Body of pancreas (tissue), 4 donors: ENCODE results near the gene TNFRSF18. TPM values are rescaled to one million over a fixed set of nuclear protein-coding genes. Genes with fewer than 3 reads are reported as not detected.

Source experiments
- ATAC-seq: fragments of 150-250 bp; one replicate; pipeline ENCODE4 v1.9.1; 2016
- DNase-seq, 4 donors: peaks; one replicate each; pipeline ENCODE4 v3.0.0-alpha.2; 2019
- H3K27ac ChIP-seq, 4 donors: fragments of 200-600 bp; sonication (generic); 1 replicate in 3 of 4; 2 replicates in 1 of 4; pipeline versions ENCODE4 v1.5.1 to v1.6.1; 2016 to 2019; ENCODE audit warnings: mild to moderate bottlenecking in 1 of 4, mixed read lengths in 1 of 4, moderate library complexity in 1 of 4
- H3K27me3 ChIP-seq, 2 donors: fragments of 200-600 bp; sonication (generic); one replicate each; pipeline ENCODE4 v1.6.0; 2016; ENCODE audit warnings: mild to moderate bottlenecking in 1 of 2
- H3K36me3 ChIP-seq, 2 donors: fragments of 200-600 bp; sonication (generic); replicated peaks in 1 of 2; 2 replicates each; pipeline ENCODE4 v1.5.1; 2016; ENCODE audit warnings: low read depth in 2 of 2; ENCODE audit not compliant: insufficient read depth in 1 of 2
- H3K4me1 ChIP-seq: fragments of 200-600 bp; sonication (generic); one replicate; pipeline ENCODE4 v1.6.0; 2016
- H3K4me3 ChIP-seq, 2 donors: fragments of 200-600 bp; sonication (generic); 1 replicate in 1 of 2; 2 replicates in 1 of 2; pipeline ENCODE4 v1.5.1; 2016 to 2019
- H3K9me3 ChIP-seq, 3 donors: fragments of 200-600 bp; sonication (generic); 1 replicate in 2 of 3; 2 replicates in 1 of 3; pipeline ENCODE4 v1.5.1; 2016
- POLR2A ChIP-seq, 3 donors: fragments of 450-650 bp; IDR thresholded peaks; one replicate each; pipeline ENCODE4 v1.6.1; 2016; ENCODE audit warnings: antibody characterized with exemption in 3 of 3, mild to moderate bottlenecking in 2 of 3
- WGBS, 2 donors: methylation state at CpG; one replicate each; pipeline ENCODE4 v1.1.5; 2017; 5-methylcytosine and 5-hydroxymethylcytosine counted together
- intact Hi-C: fragments of 100-400 bp; cut with DNase I; formaldehyde crosslinking; loops from one replicate; pipeline ENCODE4 v1.15.1; 2023
- total RNA-seq, 2 donors: library from RNA; depleted of rRNA; stranded (reverse); fragments of >200 nt; gene quantifications; one replicate each; pipeline ENCODE4 v1.1.0, GENCODE V29; 2016
- TF ChIP-seq, protein P1 (sequence below), 7 experiments: fragments of 450-650 bp in 4 of 7; fragments of 200-600 bp in 3 of 7; sonication (generic) in 3 of 7; IDR thresholded peaks; one replicate each; pipeline ENCODE4 v1.5.1; 2016 to 2019; ENCODE audit warnings: antibody characterized with exemption in 7 of 7

Gene TNFRSF18
- total RNA-seq, 2 donors from 2014 or later, result not detected

DNA sequence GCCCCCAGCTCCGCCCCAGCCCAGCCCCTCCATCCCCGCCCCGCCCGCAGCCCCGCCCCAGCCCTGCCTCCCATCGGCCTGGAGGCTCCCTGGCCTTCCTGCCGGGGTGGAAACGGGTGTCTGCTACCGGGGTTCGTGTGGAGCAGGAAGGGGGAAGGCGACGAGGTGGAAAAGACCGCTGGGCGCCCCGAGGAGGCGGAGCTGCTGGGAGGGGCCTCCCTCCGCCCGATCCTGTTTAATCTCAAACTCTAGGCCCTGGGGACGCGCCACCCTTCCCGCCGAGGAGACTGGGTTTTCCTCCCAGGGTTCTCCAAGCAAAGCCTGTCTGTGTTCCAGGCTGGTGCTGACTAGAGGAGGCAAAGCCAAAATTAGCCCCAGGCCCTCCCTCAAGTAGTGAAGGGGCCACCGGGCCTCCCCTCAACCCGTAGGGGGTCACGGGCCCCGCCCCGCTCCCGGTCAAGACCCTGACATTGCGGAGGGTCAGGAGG is 48.9 kb downstream of the TNFRSF18 start:
- ATAC-seq (peak; percentile 85), DNase-seq (peak; percentile 87 to 96 (median 92))
- TF ChIP-seq POLR2A (IDR thresholded peaks at IDR 0.05), result peak; percentile 66 to 93 (median 92)
- TF ChIP-seq, protein P1, sequence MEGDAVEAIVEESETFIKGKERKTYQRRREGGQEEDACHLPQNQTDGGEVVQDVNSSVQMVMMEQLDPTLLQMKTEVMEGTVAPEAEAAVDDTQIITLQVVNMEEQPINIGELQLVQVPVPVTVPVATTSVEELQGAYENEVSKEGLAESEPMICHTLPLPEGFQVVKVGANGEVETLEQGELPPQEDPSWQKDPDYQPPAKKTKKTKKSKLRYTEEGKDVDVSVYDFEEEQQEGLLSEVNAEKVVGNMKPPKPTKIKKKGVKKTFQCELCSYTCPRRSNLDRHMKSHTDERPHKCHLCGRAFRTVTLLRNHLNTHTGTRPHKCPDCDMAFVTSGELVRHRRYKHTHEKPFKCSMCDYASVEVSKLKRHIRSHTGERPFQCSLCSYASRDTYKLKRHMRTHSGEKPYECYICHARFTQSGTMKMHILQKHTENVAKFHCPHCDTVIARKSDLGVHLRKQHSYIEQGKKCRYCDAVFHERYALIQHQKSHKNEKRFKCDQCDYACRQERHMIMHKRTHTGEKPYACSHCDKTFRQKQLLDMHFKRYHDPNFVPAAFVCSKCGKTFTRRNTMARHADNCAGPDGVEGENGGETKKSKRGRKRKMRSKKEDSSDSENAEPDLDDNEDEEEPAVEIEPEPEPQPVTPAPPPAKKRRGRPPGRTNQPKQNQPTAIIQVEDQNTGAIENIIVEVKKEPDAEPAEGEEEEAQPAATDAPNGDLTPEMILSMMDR (IDR thresholded peaks at IDR 0.05), result no peak
- H3K9me3 ChIP-seq, result no peaks in the 10 kb centered on the region
- no peaks in the 10 kb centered on the region for H3K27me3 ChIP-seq
- peaks cover 25% of the 10 kb centered on the region for H3K4me1 ChIP-seq
- 0% methylated on average over 23 of the region's 29 CpGs; no CpG with 5 or more reads in 1 of the 2 donors for WGBS, 2 donors
- H3K36me3 ChIP-seq, result no peaks in the 10 kb centered on the region
- intact Hi-C loops, result no loop called here
- H3K4me3 ChIP-seq, result peak overlapping the region; percentile 23 to 40
- peak overlapping the region; percentile 90 to 100 (median 98) for H3K27ac ChIP-seq

GRCh38 chr1:1157033-1157365 is 49.4 kb downstream of the TNFRSF18 start:
- no peaks in the 10 kb centered on the region for H3K36me3 ChIP-seq
- no peak overlapping the region for H3K27ac ChIP-seq
- no peak overlapping the region for H3K4me3 ChIP-seq
- peaks cover 20% of the 10 kb centered on the region for H3K4me1 ChIP-seq
- no peak for TF ChIP-seq POLR2A (IDR thresholded peaks at IDR 0.05)
- TF ChIP-seq, protein P1 (IDR thresholded peaks at IDR 0.05), result no peak
- intact Hi-C loops, result no loop called here
- no peaks in the 10 kb centered on the region for H3K9me3 ChIP-seq
- H3K27me3 ChIP-seq, result no peaks in the 10 kb centered on the region
- ATAC-seq, result no peak
- peak in 1 of 4 donors; percentile 33 for DNase-seq
- 24 to 56% methylated on average over 5 of the region's 9 CpGs for WGBS, 2 donors

DNA sequence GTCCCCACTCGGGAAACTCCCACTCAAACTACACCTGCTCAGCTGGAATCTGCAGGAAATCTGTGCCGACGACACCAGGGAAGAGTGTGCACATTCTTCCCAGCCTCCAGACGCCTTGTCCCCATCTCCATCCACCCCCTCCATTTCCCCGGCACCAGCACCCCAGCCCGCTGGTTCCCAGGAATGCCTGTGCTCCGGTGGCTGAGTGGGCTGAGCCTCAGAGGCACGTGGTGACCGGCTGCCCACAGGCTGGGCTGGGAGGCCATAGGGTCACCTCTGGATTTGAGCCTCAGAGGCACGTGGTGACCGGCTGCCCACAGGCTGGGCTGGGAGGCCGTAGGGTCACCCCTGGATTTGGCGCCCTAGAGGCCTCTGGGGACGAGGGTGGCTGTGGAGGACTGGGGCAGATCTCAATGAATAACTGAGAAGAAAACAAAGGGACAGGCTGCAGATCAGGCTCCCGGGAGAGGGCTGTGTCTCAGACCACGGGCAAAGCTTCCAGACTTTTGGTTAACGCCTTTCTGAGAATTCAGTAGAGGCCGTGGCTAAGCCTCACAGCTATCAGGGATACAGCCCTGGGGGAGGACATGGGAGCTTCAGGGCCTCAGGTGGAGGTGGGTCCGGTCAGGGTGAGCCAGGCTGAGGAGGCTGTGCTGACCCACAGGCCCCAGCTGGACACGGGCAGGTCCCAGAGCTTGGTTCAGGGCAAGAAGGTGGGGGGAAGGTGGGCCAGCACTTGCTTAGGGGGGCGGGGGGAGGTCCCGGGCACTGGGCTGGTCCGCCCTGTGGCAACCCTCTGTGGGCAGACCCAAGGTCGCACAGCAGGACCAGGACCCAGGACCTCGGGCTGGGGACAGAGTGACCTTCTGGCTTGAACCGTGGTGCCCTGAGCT is 50.0 kb downstream of the TNFRSF18 start:
- ATAC-seq (no peak), DNase-seq (no peak)
- TF ChIP-seq, protein P1 (IDR thresholded peaks at IDR 0.05), result no peak
- TF ChIP-seq POLR2A (IDR thresholded peaks at IDR 0.05), result no peak
- H3K27me3 ChIP-seq, result no peaks in the 10 kb centered on the region
- no peaks in the 10 kb centered on the region for H3K9me3 ChIP-seq
- peaks cover 14% of the 10 kb centered on the region for H3K4me1 ChIP-seq
- 74 to 80% methylated on average over 19 to 25 of the region's 26 CpGs for WGBS, 2 donors
- H3K4me3 ChIP-seq, result no peak overlapping the region
- no peaks in the 10 kb centered on the region for H3K36me3 ChIP-seq
- intact Hi-C loops, result no loop called here
- H3K27ac ChIP-seq, result no peak overlapping the region

GRCh38 chr1:1155258-1155657 is 51.1 kb downstream of the TNFRSF18 start:
- Histone ChIP-seq H3K36me3 (no peaks in the 10 kb centered on the region), H3K4me3 (no peak overlapping the region), H3K9me3 (no peaks in the 10 kb centered on the region), H3K27me3 (no peaks in the 10 kb centered on the region), H3K4me1 (peaks cover 14% of the 10 kb centered on the region), H3K27ac (no peak overlapping the region)
- 71 to 74% methylated on average over 9 to 10 of the region's 10 CpGs for WGBS, 2 donors
- TF ChIP-seq, protein P1 (IDR thresholded peaks at IDR 0.05), result no peak
- no peak for TF ChIP-seq POLR2A (IDR thresholded peaks at IDR 0.05)
- intact Hi-C loops, result no loop called here
- no peak for DNase-seq
- no peak for ATAC-seq
